GM18508 (cell line): ENCODE measurements around the gene GSS.
"Not testable (repeated sequence)": the region's sequence is repeated elsewhere in the genome, so short reads cannot be mapped to it uniquely, and the experiment has no call there.

Source experiments
- ATAC-seq: cut with Tn5 transposase; IDR thresholded peaks from one replicate; pipeline ENCODE4 v1.9.1; 2021; ENCODE audit warnings: moderate number of reproducible peaks; ENCODE audit not compliant: insufficient read depth, unreplicated experiment

The GSS gene

DNA sequence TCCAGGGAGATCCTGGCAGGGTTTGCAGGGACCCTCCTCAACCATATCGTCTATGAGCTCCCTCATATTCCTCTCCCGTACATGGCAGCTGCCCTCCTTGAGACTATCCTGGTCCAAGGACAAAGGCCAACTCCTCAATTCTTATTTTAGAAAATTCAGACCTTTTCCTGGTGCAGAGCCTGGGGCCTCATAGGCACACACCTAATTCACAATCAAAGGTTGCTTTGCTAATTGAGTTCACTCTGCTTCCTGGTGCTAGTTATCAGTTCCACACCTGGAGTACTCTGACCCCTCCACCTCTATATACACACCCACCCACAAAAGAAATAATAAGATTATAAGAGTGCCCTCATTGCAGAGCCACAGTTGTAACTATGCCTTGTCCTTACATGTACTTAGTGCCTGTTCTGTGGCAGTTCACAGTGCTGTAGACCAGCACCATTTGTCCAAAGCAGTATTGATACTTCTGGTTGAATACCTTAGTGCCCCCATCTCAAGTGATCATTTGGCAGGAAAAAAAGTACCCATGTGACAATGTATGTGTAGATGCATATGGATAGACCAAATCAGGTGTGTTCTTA is 38.7 kb downstream of the GSS start:
- ATAC-seq = no peak

DNA sequence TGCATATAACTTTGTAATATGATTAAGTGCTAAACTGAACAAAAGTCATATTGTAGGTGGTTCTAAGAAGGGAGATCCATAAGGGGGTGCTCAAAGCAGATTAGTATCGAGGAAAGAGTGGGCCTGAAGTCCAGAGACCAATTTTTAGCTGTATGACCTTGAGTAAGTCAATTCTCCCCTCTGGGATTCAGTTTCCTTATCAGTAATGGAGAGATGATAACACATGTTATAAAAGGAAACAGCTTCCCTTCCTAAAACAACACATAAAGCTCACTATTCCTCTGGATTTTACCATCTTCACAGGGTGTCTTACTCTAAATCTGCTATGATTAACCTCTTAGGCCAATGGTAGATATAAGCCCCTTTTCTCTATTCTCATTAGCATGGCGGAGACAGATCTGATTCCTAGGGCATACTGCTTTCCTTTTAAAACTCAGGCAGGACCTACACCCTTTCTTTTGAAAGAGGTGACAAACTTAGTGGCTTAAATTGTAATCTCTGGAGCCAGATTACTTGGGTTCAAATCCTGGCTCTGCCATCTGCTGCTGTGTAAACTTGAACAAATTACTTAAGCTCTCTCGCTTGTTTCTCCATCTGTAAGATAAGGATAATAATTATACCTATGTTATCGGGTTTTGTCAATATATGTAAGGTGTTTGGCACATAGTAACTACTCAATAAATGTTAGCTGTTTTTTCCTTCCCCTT is 39.7 kb downstream of the GSS start:
- ATAC-seq = no peak

DNA sequence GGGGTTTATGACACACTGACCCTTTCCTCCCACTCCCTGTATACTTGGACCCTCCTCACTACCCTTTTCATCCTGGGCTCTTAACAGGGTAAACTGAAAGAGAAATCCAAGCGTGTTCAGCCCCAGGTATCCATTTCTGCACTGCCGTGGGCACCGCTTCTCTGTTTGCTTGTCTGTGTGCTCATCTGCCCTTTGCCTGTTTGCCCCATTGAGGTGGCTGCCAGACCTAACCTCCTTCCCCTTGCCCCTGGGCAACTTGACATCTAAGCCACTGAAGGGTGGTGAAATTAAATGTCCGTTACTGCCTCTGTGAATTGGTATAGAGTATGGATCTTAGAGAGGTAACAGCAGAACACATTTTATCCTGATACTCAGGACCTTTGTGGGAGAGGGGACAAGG is 40.5 kb downstream of the GSS start:
- ATAC-seq = no peak

DNA sequence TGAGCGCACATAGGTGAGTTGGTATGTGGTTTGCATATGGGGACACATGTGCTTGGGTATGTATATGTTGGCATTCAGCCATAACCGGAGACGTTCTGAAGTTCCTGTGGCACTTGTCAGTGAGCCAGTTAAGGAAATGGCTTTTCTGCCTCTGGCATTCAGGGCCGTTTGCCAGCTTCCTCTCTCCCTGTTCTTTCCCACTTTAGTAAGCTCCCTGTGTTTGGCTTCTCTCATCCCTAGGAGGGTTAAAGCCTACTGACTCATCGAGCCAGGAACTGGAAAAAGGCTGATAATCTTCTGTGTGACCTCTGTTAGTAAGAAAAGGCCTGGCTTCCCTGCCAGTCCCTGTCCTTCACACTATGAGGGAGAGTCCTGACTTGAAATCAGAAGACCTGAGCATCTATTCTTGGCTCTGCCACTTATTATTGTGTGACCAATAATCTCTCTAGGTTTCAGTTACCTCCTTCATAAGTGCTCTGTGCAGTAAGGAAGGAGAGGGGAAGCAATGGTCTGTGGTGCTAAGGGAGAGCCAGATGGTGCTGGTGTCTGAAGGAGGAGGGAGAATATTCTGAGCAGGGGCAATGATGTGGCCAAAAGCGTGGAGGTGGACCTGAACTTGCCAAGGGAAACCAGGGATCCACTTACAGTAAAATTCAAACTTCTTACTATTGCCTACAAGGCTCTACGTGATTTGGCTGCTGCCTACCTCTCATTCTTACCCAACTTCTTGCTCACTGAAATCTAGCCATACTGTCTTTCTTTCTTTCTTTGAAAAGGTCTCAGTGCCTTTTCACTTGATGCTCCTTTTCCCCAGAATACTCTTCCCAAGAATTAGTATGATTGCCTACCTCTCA is 47.8 kb downstream of the GSS start:
- ATAC-seq = no peak

DNA sequence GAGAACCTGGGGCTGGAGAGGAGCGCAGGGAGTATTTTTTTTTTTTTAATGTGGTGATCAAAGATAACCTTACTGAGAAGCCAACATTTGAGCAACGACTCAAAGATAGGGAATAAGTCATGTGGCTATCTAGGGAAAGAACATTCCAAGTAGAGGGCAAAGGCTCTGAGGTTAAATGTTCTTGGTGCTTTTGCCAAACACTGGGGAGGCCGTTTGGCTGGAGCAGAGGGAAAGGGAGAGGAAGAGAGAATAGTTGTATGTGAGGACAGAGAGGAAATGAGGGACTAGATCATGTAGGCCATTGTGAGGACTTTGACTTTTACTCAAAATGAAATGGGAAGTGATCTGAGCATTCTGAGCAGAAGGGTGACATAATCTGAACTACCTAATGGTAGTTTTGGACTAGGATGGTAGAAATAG is 51.4 kb downstream of the GSS start:
- no peak for ATAC-seq

GRCh38 chr20:34898731-34899130 is 56.9 kb downstream of the GSS start:
- not testable (repeated sequence) for ATAC-seq

DNA sequence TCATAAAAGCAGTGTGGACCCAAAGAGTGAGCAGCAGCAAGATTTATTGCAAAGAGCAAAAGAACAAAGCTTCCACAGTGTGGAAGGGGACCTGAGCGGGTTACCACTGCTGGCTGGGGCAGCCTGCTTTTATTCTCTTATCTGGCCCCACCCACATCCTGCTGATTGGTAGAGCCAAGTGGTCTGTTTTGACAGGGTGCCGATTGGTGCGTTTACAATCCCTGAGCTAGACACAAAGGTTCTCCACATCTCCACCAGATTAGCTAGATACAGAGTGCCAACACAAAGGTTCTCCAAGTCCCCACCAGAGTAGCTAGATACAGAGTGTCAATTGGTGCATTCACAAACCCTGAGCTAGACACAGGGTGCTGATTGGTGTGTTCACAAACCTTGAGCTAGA is 57.5 kb downstream of the GSS start:
- not testable (repeated sequence) for ATAC-seq

GRCh38 chr20:34896086-34896621 is 59.5 kb downstream of the GSS start:
- no peak for ATAC-seq

DNA sequence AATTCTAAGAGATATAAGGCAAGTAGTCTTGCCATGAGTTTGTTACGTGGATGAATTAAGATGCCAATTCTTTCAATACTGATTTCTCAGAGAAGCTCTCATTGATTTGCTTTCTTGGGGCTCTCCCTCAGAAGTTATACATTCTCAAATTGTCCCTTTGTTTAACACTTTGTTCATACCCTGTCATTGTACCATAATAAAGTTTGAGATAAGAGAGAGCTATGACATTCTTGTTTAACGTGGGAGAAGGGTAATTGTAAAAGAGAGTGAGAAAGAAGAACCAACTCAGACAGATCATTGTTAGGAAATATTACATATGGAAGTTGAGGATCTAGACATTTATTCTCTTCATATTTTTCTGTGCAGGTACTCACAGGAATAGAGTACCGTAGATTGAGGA is 60.1 kb downstream of the GSS start:
- no peak for ATAC-seq

- no peak for ATAC-seq
Observed at GRCh38 chr20:34894723-34895122, 60.9 kb downstream of the GSS start.

DNA sequence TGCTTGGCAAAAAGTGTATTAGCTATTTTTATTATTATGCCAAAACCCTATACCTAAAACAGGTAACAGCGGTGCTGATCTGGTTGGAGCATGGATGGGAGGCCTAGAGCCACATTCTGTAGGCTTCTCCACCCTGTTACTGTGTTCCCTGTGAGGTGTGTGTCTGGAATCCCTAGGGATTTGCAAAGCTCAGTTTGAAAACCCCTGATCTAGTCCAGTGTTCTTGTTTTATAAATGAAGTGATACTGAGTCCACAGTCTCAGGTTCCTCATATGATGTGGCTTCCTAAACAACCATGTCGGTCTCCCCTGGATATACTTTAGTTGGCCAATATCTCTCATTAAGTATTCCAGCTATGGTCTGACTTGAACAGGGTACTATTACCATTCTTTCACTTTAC is 62.9 kb downstream of the GSS start:
- ATAC-seq = no peak

- ATAC-seq = no peak
Observed at GRCh38 chr20:34891166-34892062, 64.2 kb downstream of the GSS start.

DNA sequence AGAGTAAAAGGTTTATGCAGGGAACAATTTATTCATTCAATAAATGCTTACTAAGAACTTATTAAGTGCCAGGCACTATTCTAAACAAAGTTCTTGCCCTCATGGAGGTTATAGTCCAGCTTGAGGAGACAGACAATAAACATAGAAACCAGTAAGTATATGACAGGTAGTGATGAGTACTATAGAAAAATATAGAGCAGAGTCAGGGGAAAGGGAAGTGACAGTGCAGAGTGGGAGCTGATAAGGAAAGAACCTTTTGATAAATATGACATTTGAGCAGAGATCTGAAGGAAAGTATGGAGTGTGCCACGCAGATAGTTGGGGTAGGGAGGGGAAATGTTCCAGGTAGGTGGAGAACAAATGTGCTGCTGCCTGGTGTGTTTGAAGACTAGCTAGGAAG is 67.1 kb downstream of the GSS start:
- ATAC-seq = no peak

DNA sequence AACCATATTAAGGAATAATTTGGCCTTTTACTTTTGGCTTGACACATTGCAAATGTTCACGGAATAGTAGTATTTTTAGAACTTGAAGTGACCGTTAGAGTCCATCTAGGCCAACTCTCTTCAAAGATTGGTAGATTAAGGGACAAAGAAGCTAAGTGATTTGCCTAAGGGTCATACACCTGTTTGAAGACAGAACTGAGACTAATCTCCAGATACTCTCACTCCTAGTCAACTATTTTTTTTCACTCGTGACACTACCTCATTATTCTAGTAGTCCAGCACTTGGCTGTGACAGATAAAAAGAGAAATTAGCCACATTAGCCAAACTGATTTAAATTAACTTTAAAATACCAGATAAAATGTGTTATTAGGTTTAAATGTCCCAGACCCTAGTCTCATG is 68.6 kb downstream of the GSS start:
- ATAC-seq = no peak

- ATAC-seq = no peak
Observed at GRCh38 chr20:34886122-34886521, 69.5 kb downstream of the GSS start.

DNA sequence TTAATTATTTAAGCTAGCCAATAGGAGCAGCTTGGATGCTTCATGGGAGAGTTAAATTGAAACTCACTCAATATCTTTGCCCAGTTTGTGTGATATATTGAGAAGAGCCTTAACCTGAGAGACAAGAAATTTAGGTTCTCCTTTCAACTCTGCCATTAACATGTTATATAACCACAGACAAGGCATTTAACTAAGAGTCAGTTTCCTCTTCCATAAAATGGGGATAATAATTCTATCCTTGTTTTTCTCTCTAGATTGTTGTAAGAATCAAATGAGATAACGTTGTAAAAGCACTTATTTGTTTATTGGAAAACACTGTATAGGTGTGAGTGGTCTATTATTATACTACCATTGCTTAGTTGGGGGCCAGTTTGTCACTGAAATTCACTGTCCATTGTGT is 71.3 kb downstream of the GSS start:
- no peak for ATAC-seq

DNA sequence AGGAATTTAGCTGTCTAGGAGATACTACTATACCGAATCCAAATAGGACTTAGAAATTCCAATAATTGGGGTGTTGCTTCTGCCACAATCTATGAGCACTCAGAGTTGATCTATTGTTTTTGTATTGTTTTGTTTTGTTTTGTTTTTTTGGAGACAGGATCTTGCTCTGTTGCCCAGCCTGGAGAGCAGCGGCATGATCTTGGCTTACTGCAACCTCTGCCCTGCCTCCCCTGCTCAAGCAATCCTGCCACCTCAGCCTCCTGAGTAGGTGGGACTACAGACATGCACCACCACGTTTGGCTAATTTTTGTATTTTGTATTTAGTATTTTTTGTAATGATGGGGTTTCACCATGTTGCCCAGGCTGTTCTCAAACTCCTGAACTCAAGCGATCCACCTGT is 71.8 kb downstream of the GSS start:
- ATAC-seq = no peak

GRCh38 chr20:34883087-34883688 is 72.4 kb downstream of the GSS start:
- no peak for ATAC-seq

GRCh38 chr20:34881689-34882088 is 73.9 kb downstream of the GSS start:
- ATAC-seq = no peak

GRCh38 chr20:34880971-34881370 is 74.6 kb downstream of the GSS start:
- not testable (repeated sequence) for ATAC-seq
